ENCODE data around the gene KRT38.
"Not testable (repeated sequence)": the region's sequence is repeated elsewhere in the genome, so short reads cannot be mapped to it uniquely, and the experiment has no call there.

The KRT38 gene

DNA sequence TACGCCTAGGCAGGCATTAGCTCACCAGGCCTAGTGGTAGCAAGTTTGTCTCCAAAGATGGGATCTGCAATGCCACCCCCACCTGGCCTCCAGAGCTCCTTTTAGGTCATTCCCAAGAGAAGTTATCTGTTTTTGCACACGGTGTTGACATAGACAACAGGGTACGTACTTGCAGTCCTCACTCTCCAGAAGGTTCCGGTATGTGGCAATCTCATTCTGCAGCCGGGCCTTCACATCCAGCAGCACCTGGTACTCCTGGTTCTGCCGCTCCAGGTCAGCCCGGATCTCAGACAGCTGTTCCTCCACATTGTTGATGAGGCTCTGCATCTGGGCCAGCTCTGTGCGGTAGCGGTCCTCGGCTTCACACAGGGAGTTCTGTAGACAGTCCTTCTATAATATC, 33.6 kb downstream of the KRT38 start:
- DNase-seq: no peak
- in situ Hi-C loops (cut with HindIII; ENCODE audit: low pct_ligation_motif_present, low pct_unique_long_range_greater_than_20kb, low sequenced_read_pairs): no loop called here

- in situ Hi-C loops (cut with HindIII; ENCODE audit: low pct_ligation_motif_present, low pct_unique_long_range_greater_than_20kb, low sequenced_read_pairs): no loop called here
- no peak for DNase-seq
Observed at GRCh38 chr17:41406205-41406604, 34.6 kb downstream of the KRT38 start.

DNA sequence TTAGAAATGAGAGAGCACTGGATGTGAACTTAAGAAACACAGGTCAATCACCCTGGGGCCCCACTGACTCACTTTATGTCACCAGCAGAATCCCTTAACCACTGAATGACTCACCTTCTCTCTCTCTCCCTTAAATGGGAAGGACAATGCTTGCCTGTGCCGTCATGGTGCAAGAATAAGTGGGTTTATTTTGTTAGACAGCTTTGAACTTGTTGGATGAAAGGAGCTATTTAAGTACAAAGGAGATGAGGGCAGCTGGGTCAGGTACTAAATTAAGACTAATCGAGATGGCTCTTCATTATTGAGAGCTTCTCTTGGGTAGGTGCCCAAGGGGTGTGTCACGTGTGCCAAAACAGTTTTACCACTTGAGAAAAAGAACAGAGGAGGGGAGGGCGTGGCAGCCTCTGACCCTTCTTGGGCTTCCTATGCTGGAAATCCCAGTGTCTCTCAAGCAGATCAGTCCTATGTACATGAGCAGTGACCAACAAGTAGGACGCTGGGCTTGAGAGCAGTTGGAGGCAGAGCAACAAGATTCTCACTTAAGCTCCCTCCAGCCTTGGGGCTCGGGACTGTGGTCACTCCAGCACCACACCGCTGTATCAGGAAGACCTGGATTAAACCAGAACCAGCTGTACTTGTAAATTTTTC, 36.6 kb downstream of the KRT38 start:
- DNase-seq: peak; percentile 86
- in situ Hi-C loops (cut with HindIII; ENCODE audit: low pct_ligation_motif_present, low pct_unique_long_range_greater_than_20kb, low sequenced_read_pairs): no loop called here

DNA sequence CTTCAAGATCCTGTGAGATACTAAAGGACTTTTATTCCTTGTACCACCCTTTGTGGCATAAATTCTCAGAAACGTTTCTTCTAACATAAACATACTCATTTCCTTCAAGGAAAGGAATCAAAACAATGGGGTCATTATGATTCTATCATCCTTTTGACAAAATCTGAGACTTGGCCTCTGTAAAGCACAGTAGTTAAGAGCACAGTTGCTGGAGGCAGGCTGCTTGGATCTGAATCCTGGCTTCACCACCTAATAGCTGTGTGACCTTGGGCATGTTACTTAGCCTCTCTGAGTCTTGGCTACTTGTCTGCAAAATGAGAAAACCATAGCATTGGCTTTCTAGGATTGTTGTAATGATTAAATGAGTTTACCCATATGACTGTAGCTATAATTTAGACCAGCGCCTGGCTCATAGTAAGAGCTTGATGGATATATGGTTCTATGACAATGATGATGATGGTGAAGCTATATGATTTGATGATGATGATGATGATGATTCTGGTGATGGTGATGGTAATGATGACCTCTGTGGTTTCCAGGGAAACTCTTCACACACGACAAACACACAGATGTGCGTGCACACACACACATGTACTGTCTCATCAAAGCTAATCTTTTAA, 37.3 kb downstream of the KRT38 start:
- in situ Hi-C loops (cut with HindIII; ENCODE audit: low pct_ligation_motif_present, low pct_unique_long_range_greater_than_20kb, low sequenced_read_pairs): no loop called here
- no peak for DNase-seq

DNA sequence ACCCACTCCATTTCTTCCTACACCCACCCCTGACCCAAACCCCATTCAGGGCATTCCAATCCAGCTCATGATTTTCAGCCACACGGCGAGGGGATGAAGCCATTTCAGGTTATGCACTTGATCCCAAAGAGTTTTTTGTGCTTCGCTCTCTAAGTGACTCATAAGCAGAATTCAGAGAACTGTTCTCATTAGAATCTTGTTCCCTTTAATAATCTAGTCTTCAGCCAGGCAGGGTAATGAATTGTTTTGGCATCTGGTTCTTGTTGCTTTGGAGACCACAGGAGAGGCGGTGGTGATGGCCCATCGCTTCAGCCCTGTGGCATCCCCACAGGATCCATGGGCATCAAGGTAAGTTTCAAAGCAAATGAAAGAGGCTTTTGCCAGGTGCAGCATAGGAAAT, 38.6 kb downstream of the KRT38 start:
- no peak for DNase-seq
- in situ Hi-C loops (cut with HindIII; ENCODE audit: low pct_ligation_motif_present, low pct_unique_long_range_greater_than_20kb, low sequenced_read_pairs): no loop called here

GRCh38 chr17:41396996-41397660, 43.7 kb downstream of the KRT38 start, which contains the start of gene KRT31:
KRT31 (minus strand) TSS chr17:41397608; CDS start chr17:41397539, 69 bp downstream.
- DNase-seq: no peak
- in situ Hi-C loops (cut with HindIII; ENCODE audit: low pct_ligation_motif_present, low pct_unique_long_range_greater_than_20kb, low sequenced_read_pairs): no loop called here

DNA sequence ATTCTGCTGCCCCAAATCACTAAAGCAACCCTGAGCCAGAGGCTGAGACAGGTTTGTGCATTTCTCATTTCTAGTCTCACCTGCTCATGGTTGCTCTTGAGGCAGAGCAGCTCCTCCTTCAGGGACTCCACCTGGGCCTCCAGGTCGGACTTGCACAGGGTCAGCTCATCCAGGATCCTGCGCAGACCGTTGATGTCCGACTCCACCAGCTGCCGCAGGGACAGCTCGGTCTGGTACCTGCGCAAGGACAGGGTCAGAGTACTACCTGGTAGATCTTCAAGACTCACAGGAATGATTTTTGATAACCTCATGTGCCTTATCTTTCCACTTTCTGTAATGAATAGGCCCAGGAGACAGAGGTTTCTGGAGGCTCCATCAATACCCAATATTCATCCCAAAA, 44.4 kb downstream of the KRT38 start:
- DNase-seq: no peak
- in situ Hi-C loops (cut with HindIII; ENCODE audit: low pct_ligation_motif_present, low pct_unique_long_range_greater_than_20kb, low sequenced_read_pairs): no loop called here

- no peak for DNase-seq
- in situ Hi-C loops (cut with HindIII; ENCODE audit: low pct_ligation_motif_present, low pct_unique_long_range_greater_than_20kb, low sequenced_read_pairs): no loop called here
Observed at GRCh38 chr17:41395611-41396010, 45.2 kb downstream of the KRT38 start.

DNA sequence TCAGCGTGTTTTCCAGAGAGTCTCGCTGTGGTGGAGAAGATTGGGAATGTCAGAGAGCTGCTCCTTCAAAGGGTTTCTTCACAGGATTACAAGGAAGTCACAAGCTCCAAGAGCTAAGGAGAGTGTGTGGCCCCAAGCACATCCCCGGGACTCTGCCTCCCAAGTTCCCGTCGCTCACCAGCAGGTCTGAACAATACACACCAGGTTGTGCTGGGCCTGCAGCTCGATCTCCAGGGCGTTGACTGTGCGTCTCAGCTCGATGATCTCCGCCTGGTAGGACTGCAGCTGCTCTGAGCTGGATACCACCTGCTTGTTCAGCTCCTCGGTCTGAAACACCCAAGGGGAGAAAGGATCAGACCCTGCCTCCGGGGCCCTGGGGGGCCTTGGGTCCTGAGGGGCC, 45.7 kb downstream of the KRT38 start:
- in situ Hi-C loops (cut with HindIII; ENCODE audit: low pct_ligation_motif_present, low pct_unique_long_range_greater_than_20kb, low sequenced_read_pairs); DNase-seq: not testable (repeated sequence)

- in situ Hi-C loops (cut with HindIII; ENCODE audit: low pct_ligation_motif_present, low pct_unique_long_range_greater_than_20kb, low sequenced_read_pairs): no loop called here
- no peak for DNase-seq
Observed at GRCh38 chr17:41394254-41394996, 46.4 kb downstream of the KRT38 start.

DNA sequence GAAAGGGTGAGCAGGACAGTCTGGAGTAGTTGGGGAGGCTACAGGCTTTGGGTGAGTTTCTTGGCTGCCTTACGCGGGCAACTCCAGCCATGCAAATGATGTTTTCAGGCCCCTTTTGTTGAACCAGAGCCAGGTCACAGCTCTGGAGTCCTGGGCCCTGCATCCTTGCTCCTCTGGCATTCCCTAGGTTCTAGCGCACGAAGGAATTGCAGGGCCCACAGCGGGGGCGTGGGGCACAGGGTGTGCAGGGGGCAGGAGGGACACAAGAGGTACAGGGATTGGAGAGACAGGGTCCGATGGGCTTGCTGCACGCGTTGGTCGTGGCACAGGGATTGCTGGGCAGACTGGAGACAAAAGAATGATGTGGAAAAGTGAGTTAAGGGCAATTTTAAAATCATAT, 47.0 kb downstream of the KRT38 start:
- in situ Hi-C loops (cut with HindIII; ENCODE audit: low pct_ligation_motif_present, low pct_unique_long_range_greater_than_20kb, low sequenced_read_pairs): no loop called here
- DNase-seq: no peak

GRCh38 chr17:41393294-41393693, 47.5 kb downstream of the KRT38 start:
- in situ Hi-C loops (cut with HindIII; ENCODE audit: low pct_ligation_motif_present, low pct_unique_long_range_greater_than_20kb, low sequenced_read_pairs): no loop called here
- DNase-seq: no peak

GRCh38 chr17:41392278-41392677, 48.5 kb downstream of the KRT38 start:
- DNase-seq: no peak
- in situ Hi-C loops (cut with HindIII; ENCODE audit: low pct_ligation_motif_present, low pct_unique_long_range_greater_than_20kb, low sequenced_read_pairs): no loop called here

- no peak for DNase-seq
- in situ Hi-C loops (cut with HindIII; ENCODE audit: low pct_ligation_motif_present, low pct_unique_long_range_greater_than_20kb, low sequenced_read_pairs): no loop called here
Observed at GRCh38 chr17:41391535-41391934, 49.2 kb downstream of the KRT38 start.

GRCh38 chr17:41390411-41390938, 50.3 kb downstream of the KRT38 start:
- DNase-seq: no peak
- in situ Hi-C loops (cut with HindIII; ENCODE audit: low pct_ligation_motif_present, low pct_unique_long_range_greater_than_20kb, low sequenced_read_pairs): no loop called here

- in situ Hi-C loops (cut with HindIII; ENCODE audit: low pct_ligation_motif_present, low pct_unique_long_range_greater_than_20kb, low sequenced_read_pairs): no loop called here
- no peak for DNase-seq
Observed at GRCh38 chr17:41387670-41388069, 53.1 kb downstream of the KRT38 start.

DNA sequence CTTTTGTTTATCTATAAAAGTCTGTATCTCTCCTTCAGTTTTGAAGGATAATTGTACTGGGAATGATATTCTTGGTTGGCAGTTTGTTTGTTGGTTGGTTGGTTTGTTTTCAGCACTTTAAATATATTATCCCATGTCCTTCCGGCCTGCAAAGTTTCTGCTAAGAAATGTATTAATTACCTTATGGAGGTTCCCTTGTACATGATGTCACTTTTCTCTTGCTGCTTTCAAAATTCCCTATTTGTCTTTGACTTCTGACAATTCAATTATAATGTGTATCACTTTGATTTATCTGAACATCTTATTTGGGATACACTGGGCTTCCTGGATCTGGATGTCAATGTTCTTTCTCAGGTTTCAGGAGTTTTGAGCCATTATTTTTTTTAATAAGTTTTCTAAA, 54.6 kb downstream of the KRT38 start:
- in situ Hi-C loops (cut with HindIII; ENCODE audit: low pct_ligation_motif_present, low pct_unique_long_range_greater_than_20kb, low sequenced_read_pairs): no loop called here
- DNase-seq: no peak

Measured in ACHN (cell line).